Keratinocyte (primary cell): ENCODE data around the gene PLD4. TPM values are rescaled to one million over a fixed set of nuclear protein-coding genes. Genes with fewer than 3 reads are reported as not detected.
"Not testable (repeated sequence)": the region's sequence is repeated elsewhere in the genome, so short reads cannot be mapped to it uniquely, and the experiment has no call there.

Experiments
- DNase-seq: peaks from one replicate; pipeline ENCODE4 v3.0.0-alpha.2; 2011; ENCODE audit warnings: low read depth, missing footprints, low spot score
- FAIRE-seq: peaks from 2 replicates; lab custom pipeline; 2011; peaks lifted over from hg19 to GRCh38; lab: Jason Lieb, UNC
- H2AFZ ChIP-seq: 2 replicates; pipeline ENCODE4 v1.6.0; 2012; ENCODE audit warnings: low read length, control low read depth, inconsistent platforms; ENCODE audit not compliant: control insufficient read depth
- H3K27ac ChIP-seq: 2 replicates; pipeline ENCODE4 v1.5.1; 2011; ENCODE audit warnings: low read length; ENCODE audit not compliant: control insufficient read depth, insufficient read depth
- H3K27me3 ChIP-seq: 3 replicates; pipeline ENCODE4 v1.6.0; 2011; ENCODE audit warnings: low read length; ENCODE audit not compliant: control insufficient read depth, insufficient read depth; ENCODE audit errors: extremely low read depth
- H3K36me3 ChIP-seq, 2 experiments: 2 replicates in 1 of 2; 3 replicates in 1 of 2; pipeline ENCODE4 v1.5.1; 2011; ENCODE audit warnings: low read length in 2 of 2, mild to moderate bottlenecking in 1 of 2; ENCODE audit not compliant: control insufficient read depth in 2 of 2, insufficient read depth in 2 of 2; ENCODE audit errors: extremely low read depth in 1 of 2
- H3K4me1 ChIP-seq: 3 replicates; pipeline ENCODE4 v1.5.1; 2011; ENCODE audit warnings: low read length; ENCODE audit not compliant: control insufficient read depth, insufficient read depth; ENCODE audit errors: extremely low read depth
- H3K4me2 ChIP-seq: 3 replicates; pipeline ENCODE4 v1.6.0; 2011; ENCODE audit warnings: low read depth, low read length; ENCODE audit not compliant: control insufficient read depth, insufficient read depth; ENCODE audit errors: extremely low read depth
- H3K4me3 ChIP-seq, 3 experiments: fragments of 200-600 bp in 1 of 3; sonication (generic) in 1 of 3; 2 replicates in 2 of 3; 3 replicates in 1 of 3; pipeline ENCODE4 v1.5.1; 2011 to 2016; ENCODE audit warnings: low read length in 3 of 3, mild to moderate bottlenecking in 3 of 3, control low read depth in 2 of 3, inconsistent platforms in 1 of 3, low read depth in 1 of 3, mixed read lengths in 1 of 3, mixed run types in 1 of 3, moderate library complexity in 1 of 3; ENCODE audit not compliant: control insufficient read depth in 2 of 3, insufficient read depth in 2 of 3; ENCODE audit errors: extremely low read depth in 1 of 3
- H3K79me2 ChIP-seq: 2 replicates; pipeline ENCODE4 v1.6.0; 2012; ENCODE audit warnings: low read length; ENCODE audit not compliant: control insufficient read depth, insufficient read depth
- H3K9ac ChIP-seq: 3 replicates; pipeline ENCODE4 v1.6.0; 2011; ENCODE audit warnings: low read length; ENCODE audit not compliant: control insufficient read depth, insufficient read depth; ENCODE audit errors: extremely low read depth
- H3K9me1 ChIP-seq: 3 replicates; pipeline ENCODE4 v1.6.0; 2011; ENCODE audit warnings: low read length; ENCODE audit not compliant: control insufficient read depth, insufficient read depth; ENCODE audit errors: extremely low read depth
- H3K9me3 ChIP-seq: 2 replicates; pipeline ENCODE4 v1.5.1; 2012; ENCODE audit warnings: low read depth, low read length; ENCODE audit not compliant: control insufficient read depth
- H4K20me1 ChIP-seq: 3 replicates; pipeline ENCODE4 v1.6.0; 2011; ENCODE audit warnings: low read length; ENCODE audit not compliant: control insufficient read depth, insufficient read depth; ENCODE audit errors: extremely low read depth
- EZH2 ChIP-seq: IDR thresholded peaks from one replicate; pipeline ENCODE4 v1.6.1; 2012; ENCODE audit warnings: inconsistent platforms, mild to moderate bottlenecking, low read length, moderate library complexity
- dilution Hi-C: fragments of 300-500 bp; cut with MboI; formaldehyde crosslinking; loops from one replicate; pipeline ENCODE4 v1.7.0; 2020; ENCODE audit warnings: low sequenced_read_pairs; ENCODE audit not compliant: extremely low pct_ligation_motif_present
- polyA plus RNA-seq, 5 experiments: library from polyadenylated mRNA; depleted of rRNA in 3 of 5; stranded (reverse) in 3 of 5; stranded (forward) in 1 of 5; unstranded in 1 of 5; fragments of >200 nt; gene quantifications; 1 replicate in 1 of 5; 2 replicates in 3 of 5; 3 replicates in 1 of 5; pipeline versions ENCODE4 v1.2.1 to v1.2.3, GENCODE V29; 2011 to 2012; ENCODE audit warnings: missing spikeins in 2 of 5, low read depth in 1 of 5, low replicate concordance in 1 of 5

Gene PLD4
- polyA plus RNA-seq, 1 donor (not counting 4 experiments of a cell fraction or from before 2014, with no cell fraction given) = not detected

- Histone ChIP-seq H3K9ac (no peak overlapping the region), H3K4me1 (no peaks in the 10 kb centered on the region), H3K27me3 (peaks cover 23% of the 10 kb centered on the region), H2AFZ (no peak overlapping the region), H3K36me3 (no peaks in the 10 kb centered on the region), H4K20me1 (no peaks in the 10 kb centered on the region), H3K9me1 (no peaks in the 10 kb centered on the region), H3K27ac (no peak overlapping the region), H3K4me3 (no peak overlapping the region), H3K79me2 (no peaks in the 10 kb centered on the region), H3K9me3 (no peaks in the 10 kb centered on the region), H3K4me2 (no peak overlapping the region)
- DNase-seq (no peak), FAIRE-seq (no peak)
- dilution Hi-C loops = no loop called here
- TF ChIP-seq EZH2 = no peak
These were observed 20.7 kb upstream of the PLD4 start for GRCh38 chr14:104903990-104904389.

- H3K79me2 ChIP-seq, H3K4me3 ChIP-seq, H2AFZ ChIP-seq, FAIRE-seq, H3K36me3 ChIP-seq, H3K9ac ChIP-seq, H3K9me1 ChIP-seq, DNase-seq, H3K27ac ChIP-seq, H3K4me1 ChIP-seq, H3K9me3 ChIP-seq, H3K4me2 ChIP-seq, H4K20me1 ChIP-seq, dilution Hi-C loops: not testable (repeated sequence)
- H3K27me3 ChIP-seq = peaks cover 23% of the 10 kb centered on the region
These were observed 19.8 kb upstream of the PLD4 start for GRCh38 chr14:104904650-104905578.

GRCh38 chr14:104905579-104905933 is 19.1 kb upstream of the PLD4 start:
- dilution Hi-C loops, FAIRE-seq, H2AFZ ChIP-seq, H3K36me3 ChIP-seq, H3K4me3 ChIP-seq, H3K4me1 ChIP-seq, H3K27ac ChIP-seq, H3K9me1 ChIP-seq, H3K4me2 ChIP-seq, H3K9me3 ChIP-seq, DNase-seq, H4K20me1 ChIP-seq, H3K79me2 ChIP-seq, H3K9ac ChIP-seq: not testable (repeated sequence)
- H3K27me3 ChIP-seq = peaks cover 23% of the 10 kb centered on the region
